ENCODE data around the gene B3GNT2. TPM values are rescaled to one million over a fixed set of nuclear protein-coding genes. Genes with fewer than 3 reads are reported as not detected.
"Not testable (repeated sequence)": the region's sequence is repeated elsewhere in the genome, so short reads cannot be mapped to it uniquely, and the experiment has no call there.

The B3GNT2 gene
- total RNA-seq, result 34.6 TPM in 2 replicates

- peak; percentile 19 for DNase-seq (ENCODE audit: low read depth, low spot score)
Observed at GRCh38 chr2:62195421-62196277, at the start of gene B3GNT2. Gene B3GNT2, plus strand, starts transcription at chr2:62196115. Its CDS starts 26,106 bp downstream, at chr2:62222221.

GRCh38 chr2:62146790-62147189 lies 49.1 kb upstream of the B3GNT2 start:
- DNase-seq (ENCODE audit: low read depth, low spot score), result not testable (repeated sequence)

- no peak for DNase-seq (ENCODE audit: low read depth, low spot score)
Observed at GRCh38 chr2:62147610-62148301, 48.2 kb upstream of the B3GNT2 start.

GRCh38 chr2:62149708-62150107 lies 46.2 kb upstream of the B3GNT2 start:
- DNase-seq (ENCODE audit: low read depth, low spot score), result peak; percentile 43

- no peak for DNase-seq (ENCODE audit: low read depth, low spot score)
Observed at GRCh38 chr2:62150597-62151305, 45.2 kb upstream of the B3GNT2 start.

- DNase-seq (ENCODE audit: low read depth, low spot score), result no peak
Observed at GRCh38 chr2:62151306-62151638, 44.6 kb upstream of the B3GNT2 start.

GRCh38 chr2:62152000-62152399 lies 43.9 kb upstream of the B3GNT2 start:
- no peak for DNase-seq (ENCODE audit: low read depth, low spot score)

- DNase-seq (ENCODE audit: low read depth, low spot score), result no peak
Observed at GRCh38 chr2:62156861-62157496, 38.9 kb upstream of the B3GNT2 start.

GRCh38 chr2:62158444-62159121 lies 37.3 kb upstream of the B3GNT2 start:
- DNase-seq (ENCODE audit: low read depth, low spot score), result no peak

GRCh38 chr2:62160691-62161090 lies 35.2 kb upstream of the B3GNT2 start:
- DNase-seq (ENCODE audit: low read depth, low spot score), result not testable (repeated sequence)

GRCh38 chr2:62163106-62163831 lies 32.6 kb upstream of the B3GNT2 start:
- DNase-seq (ENCODE audit: low read depth, low spot score), result no peak

GRCh38 chr2:62163834-62164233 lies 32.1 kb upstream of the B3GNT2 start:
- DNase-seq (ENCODE audit: low read depth, low spot score), result no peak

- DNase-seq (ENCODE audit: low read depth, low spot score), result no peak
Observed at GRCh38 chr2:62175728-62176127, 20.2 kb upstream of the B3GNT2 start.

- no peak for DNase-seq (ENCODE audit: low read depth, low spot score)
Observed at GRCh38 chr2:62176801-62177200, 19.1 kb upstream of the B3GNT2 start.

GRCh38 chr2:62177392-62178049 lies 18.4 kb upstream of the B3GNT2 start:
- DNase-seq (ENCODE audit: low read depth, low spot score), result no peak

- DNase-seq (ENCODE audit: low read depth, low spot score), result no peak
Observed at GRCh38 chr2:62178741-62179271, 17.1 kb upstream of the B3GNT2 start.

- DNase-seq (ENCODE audit: low read depth, low spot score), result no peak
Observed at GRCh38 chr2:62180975-62181374, 14.9 kb upstream of the B3GNT2 start.

GRCh38 chr2:62181843-62182242 lies 14.1 kb upstream of the B3GNT2 start:
- no peak for DNase-seq (ENCODE audit: low read depth, low spot score)

- DNase-seq (ENCODE audit: low read depth, low spot score), result no peak
Observed at GRCh38 chr2:62184512-62185230, 11.2 kb upstream of the B3GNT2 start.
